ENCODE results near the gene SRMS. TPM values are rescaled to one million over a fixed set of nuclear protein-coding genes. Genes with fewer than 3 reads are reported as not detected.

SRMS gene
- total RNA-seq, 8 experiments from 2014 or later, result 0.11 to 0.27 TPM; not detected in 6

DNA sequence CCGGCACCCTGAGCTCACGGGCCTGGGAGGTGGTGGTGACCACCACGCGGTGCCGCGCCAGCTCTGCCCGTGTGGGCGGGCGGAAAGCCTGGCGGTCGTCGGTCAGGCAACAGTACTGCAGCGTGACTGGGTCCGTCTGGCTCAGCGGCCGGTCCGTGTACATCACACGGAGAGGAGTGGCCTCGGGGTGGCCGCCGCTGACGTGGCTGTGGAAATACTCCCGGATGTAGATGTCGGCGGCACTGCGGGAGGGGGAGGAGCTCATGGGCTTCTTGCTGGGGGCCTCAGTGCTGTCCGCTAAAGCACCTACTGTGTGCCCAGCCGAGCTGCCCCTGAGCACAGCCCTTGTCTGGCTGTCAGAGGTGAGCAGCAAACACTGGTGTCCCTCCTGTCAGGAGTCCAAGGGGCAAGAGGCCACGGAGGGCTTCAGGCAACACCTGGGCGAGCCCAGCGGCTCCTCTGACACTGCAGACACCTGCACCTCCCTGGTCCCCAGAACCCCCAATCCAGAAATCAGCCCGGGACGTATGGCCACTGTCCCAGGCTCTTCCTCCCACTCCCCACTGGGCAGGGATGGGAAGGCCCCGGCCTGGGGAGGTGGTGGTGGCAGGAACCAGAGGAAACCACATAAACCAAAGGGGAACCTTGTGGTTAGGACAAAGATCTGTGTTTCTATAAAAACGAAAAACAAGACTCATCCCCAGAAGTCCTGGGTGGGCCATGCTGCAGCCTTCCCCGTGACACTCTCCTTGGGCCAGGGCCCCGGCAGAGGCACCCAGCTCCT lies 20.0 kb upstream of the SRMS start:
- 33 to 100% (median 80%) methylated on average over 1 to 4 of the region's 37 CpGs; no CpG with 5 or more reads in 5 of the 10 experiments for WGBS, 10 experiments
- Histone ChIP-seq H3K4me1 (replicated peaks in 1 of 2) (no peaks in the 10 kb centered on the region), H3K4me3 (no peak overlapping the region), H3K27ac (no peak overlapping the region)
- peak in 2 of 8 experiments; percentile 1 to 10 for ATAC-seq (replicated peaks in 6 of 8)
- in situ Hi-C loops (cut with MboI; ENCODE audit: low pct_unique_long_range_greater_than_20kb in 2 of 9, low sequenced_read_pairs in 9 of 9, unreplicated experiment in 9 of 9), result no loop called here

DNA sequence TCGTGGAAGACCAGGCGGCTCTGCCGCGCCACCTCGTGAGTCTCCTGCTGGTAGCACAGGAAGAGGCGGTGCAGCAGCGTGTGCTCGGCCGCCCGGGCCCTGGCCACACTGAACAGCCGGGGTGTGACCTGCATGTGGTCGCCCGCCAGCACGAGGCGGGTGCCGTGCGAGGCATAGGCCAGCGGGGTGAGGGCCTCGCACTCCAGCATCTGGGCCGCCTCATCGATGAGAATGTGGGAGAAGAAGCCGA lies 19.5 kb upstream of the SRMS start:
- ATAC-seq (replicated peaks in 6 of 8), result peak in 1 of 8 experiments; percentile 8

DNA sequence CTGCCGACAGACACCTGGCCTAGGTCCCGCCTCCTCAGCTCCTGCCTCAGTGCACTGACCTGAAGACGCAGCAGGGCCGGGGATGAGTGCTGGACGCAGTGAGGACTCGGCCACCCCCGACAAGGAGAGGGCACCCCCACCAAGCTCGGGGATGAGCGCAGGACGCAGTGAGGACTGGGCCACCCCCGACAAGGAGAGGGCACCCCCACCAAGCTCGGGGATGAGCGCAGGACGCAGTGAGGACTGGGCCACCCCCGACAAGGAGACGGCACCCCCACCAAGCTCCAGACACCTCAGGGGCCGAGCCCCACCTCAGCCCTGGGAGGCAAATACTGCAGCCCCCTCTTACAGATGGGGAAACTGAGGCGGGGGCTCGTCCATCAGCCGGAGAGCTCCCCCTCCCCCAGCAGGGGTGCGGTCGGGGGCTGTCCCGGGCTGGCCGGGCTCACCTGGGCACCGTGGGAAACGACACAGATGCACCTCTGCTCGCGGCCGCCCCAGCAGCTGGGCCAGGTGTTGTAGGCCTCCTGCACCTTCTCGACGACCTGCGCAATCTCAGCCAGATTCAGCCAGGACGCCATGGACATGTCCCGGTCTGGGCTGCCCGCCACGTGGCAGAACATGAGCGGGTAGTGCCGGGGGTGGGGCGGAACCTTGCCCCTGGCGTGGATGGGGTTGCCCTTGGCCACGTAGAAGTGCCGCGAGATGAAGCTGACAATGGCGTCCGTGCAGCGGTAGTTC lies 19.0 kb upstream of the SRMS start:
- in situ Hi-C loops (cut with MboI; ENCODE audit: low pct_unique_long_range_greater_than_20kb in 2 of 9, low sequenced_read_pairs in 9 of 9, unreplicated experiment in 9 of 9), result no loop called here
- 81 to 100% (median 100%) methylated on average over 1 to 4 of the region's 46 CpGs; no CpG with 5 or more reads in 7 of the 10 experiments for WGBS, 10 experiments
- ATAC-seq (replicated peaks in 6 of 8), result peak in 5 of 8 experiments; percentile 8 to 38 (median 21)

More for the DNA sequence above, 19.5 kb upstream of the SRMS start:
- in situ Hi-C loops (cut with MboI; ENCODE audit: low pct_unique_long_range_greater_than_20kb in 2 of 9, low sequenced_read_pairs in 9 of 9, unreplicated experiment in 9 of 9), result no loop called here
- H3K4me3 ChIP-seq, result no peak overlapping the region
- no CpG with 5 or more reads among the region's 22 CpGs for WGBS, 10 experiments
- H3K4me1 ChIP-seq (replicated peaks in 1 of 2), result no peaks in the 10 kb centered on the region
- H3K27ac ChIP-seq, result no peak overlapping the region

DNA sequence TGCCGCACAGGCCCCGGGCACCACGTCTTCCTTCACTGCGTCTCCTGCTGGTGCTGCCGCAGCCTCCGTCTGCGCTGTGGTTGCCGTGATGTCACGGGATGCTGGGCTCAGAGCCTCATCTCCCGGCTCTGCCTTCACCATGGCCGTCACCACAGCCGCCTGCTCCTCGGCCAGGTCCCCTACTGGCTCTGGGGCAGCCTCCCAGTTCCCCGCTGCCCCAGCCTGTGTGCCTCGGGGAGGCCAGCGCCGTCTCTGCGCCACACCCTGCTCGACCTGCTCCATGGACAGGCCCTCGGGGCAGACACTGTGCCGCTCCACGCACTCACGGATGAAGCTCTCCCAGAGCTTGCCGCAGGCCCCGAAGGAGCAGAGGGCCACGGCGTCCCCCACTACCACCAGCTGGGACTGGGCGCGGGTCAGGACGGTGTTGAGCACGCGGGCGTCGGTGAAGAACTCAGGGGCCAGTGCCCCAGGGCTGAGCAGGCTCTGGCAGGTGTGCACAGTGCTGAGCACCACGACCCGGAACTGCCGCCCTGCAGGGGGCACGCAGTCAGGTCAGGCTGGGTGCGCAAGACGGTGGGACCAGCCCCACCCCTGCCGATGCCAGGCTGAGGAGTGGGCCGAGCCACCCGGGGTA lies 18.3 kb upstream of the SRMS start:
- no peaks in the 10 kb centered on the region for H3K4me1 ChIP-seq (replicated peaks in 1 of 2)
- ATAC-seq (replicated peaks in 6 of 8), result peak in 3 of 8 experiments; percentile 3 to 5 (median 3)
- no peak overlapping the region for H3K4me3 ChIP-seq
- in situ Hi-C loops (cut with MboI; ENCODE audit: low pct_unique_long_range_greater_than_20kb in 2 of 9, low sequenced_read_pairs in 9 of 9, unreplicated experiment in 9 of 9), result no loop called here
- H3K27ac ChIP-seq, result no peak overlapping the region
- 70 to 94% (median 91%) methylated on average over 2 to 12 of the region's 43 CpGs; no CpG with 5 or more reads in 5 of the 10 experiments for WGBS, 10 experiments

More for the DNA sequence above, 19.0 kb upstream of the SRMS start:
- no peak overlapping the region for H3K27ac ChIP-seq
- no peaks in the 10 kb centered on the region for H3K4me1 ChIP-seq (replicated peaks in 1 of 2)
- H3K4me3 ChIP-seq, result no peak overlapping the region

DNA sequence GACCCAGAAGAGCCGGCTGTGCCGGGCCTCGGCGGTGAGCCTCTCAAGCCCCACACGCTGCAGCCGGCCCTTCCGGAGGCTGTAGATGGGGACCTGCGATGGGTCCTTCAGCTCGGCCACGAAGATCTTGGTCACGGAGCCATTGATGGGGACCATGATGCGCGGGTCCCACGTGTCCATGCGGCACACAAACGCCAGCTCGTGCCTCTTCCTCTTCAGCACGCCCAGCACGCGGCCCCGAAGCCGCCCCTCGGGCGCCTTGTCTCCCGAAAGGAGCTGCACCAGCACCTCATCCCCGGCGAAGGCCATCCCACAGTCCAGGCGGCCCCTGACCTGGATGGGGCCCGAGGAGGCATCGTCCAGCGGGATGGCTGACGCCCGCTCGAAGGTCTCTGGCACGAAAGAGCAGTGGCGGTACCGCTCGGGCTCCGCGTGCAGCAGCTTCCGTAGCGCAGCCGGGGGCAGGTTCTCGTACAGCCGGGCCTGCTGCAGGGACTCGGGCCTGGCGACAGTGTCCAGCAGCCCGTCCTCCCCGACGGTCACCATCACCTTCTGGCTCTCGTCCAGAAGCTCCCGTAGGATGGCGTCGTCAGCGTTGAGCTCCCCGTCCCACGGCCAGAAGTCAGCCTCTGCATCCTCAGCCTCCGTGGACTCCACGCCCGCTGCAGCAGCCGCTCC lies 17.6 kb upstream of the SRMS start:
- Histone ChIP-seq H3K4me3 (no peak overlapping the region), H3K27ac (no peak overlapping the region), H3K4me1 (replicated peaks in 1 of 2) (no peaks in the 10 kb centered on the region)
- 80 to 95% (median 92%) methylated on average over 3 to 13 of the region's 61 CpGs; no CpG with 5 or more reads in 3 of the 10 experiments for WGBS, 10 experiments
- no peak for ATAC-seq (replicated peaks in 6 of 8)
- in situ Hi-C loops (cut with MboI; ENCODE audit: low pct_unique_long_range_greater_than_20kb in 2 of 9, low sequenced_read_pairs in 9 of 9, unreplicated experiment in 9 of 9), result no loop called here

DNA sequence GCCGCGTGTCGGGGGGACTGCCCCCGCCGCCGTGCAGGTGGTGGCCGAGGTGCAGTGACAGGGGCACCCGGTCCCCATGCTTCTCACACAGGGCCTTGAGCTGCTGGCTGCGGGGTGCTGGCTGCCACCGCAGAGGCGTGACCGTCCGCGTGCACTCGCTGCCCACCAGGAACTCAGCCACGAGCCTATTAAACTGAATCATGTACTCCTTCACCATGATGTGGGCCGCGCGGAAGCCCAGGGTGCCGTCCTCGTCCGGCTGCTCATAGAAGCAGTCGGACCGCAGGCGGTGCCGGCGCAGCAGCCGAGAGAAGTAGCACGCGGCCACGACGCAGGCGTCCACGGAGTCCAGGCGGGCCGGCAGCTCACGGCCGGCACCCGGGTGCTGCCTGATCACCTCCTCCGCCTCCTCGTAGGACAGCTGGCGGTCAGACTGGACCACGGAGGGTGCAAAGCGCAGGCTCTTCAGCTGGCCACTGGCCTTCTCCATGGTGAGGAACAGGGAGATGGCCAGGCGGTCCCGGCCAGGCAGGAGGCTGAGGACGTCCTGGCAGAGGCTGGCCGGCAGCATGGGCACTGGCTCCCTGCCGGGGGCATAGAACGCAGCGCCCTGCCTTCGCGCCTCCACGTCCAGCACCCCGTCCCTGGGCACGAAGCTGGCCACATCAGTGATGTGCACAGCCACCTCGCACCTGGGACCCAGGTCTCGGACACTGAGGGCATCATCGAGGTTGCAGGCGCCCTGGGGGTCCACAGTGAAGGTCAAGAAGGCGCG lies 16.7 kb upstream of the SRMS start:
- H3K4me1 ChIP-seq (replicated peaks in 1 of 2), result no peaks in the 10 kb centered on the region
- in situ Hi-C loops (cut with MboI; ENCODE audit: low pct_unique_long_range_greater_than_20kb in 2 of 9, low sequenced_read_pairs in 9 of 9, unreplicated experiment in 9 of 9), result no loop called here
- no peak overlapping the region for H3K27ac ChIP-seq
- H3K4me3 ChIP-seq, result no peak overlapping the region
- no peak for ATAC-seq (replicated peaks in 6 of 8)
- WGBS, 10 experiments, result 80 to 100% (median 91%) methylated on average over 4 to 7 of the region's 62 CpGs; no CpG with 5 or more reads in 6 of the 10 experiments

DNA sequence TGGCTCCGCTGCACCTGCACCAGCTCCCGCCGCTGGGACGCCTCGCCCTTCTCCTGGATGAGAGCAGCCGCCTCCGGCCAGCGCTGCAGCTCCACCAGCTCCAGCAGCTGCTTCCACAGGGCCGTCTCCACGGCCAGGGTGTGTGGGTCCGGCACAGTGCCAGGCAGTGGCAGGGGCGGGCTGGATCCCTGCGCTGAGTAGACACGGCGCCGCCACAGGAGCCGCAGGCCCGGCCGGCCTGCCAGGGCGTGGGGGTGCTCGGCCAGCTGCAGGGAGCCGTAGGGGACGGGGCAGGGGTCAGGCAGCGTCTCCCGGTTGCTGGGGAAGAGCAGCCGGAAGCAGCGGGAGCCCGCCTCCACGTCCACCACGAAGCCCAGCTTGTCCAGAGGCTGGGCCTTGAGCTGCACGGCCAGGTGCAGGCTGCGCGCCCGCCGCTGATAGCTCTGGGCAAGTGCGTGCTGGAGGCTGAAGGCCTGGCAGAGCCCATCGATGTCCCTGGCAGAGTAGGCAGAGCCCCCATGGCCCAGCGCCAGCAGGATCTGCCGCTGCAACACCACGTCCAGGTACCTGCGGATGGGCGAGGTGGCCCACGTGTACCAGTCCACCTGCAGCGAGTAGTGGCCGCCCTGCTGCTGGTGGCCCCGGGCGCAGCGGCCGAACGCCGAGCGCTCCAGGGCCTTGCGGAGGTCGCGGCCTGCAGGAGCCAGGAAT lies 15.8 kb upstream of the SRMS start:
- Histone ChIP-seq H3K4me1 (replicated peaks in 1 of 2) (no peaks in the 10 kb centered on the region), H3K4me3 (no peak overlapping the region), H3K27ac (no peak overlapping the region)
- WGBS, 10 experiments, result 90 to 94% (median 91%) methylated on average over 2 to 8 of the region's 55 CpGs; no CpG with 5 or more reads in 7 of the 10 experiments
- no peak for ATAC-seq (replicated peaks in 6 of 8)
- in situ Hi-C loops (cut with MboI; ENCODE audit: low pct_unique_long_range_greater_than_20kb in 2 of 9, low sequenced_read_pairs in 9 of 9, unreplicated experiment in 9 of 9), result no loop called here

DNA sequence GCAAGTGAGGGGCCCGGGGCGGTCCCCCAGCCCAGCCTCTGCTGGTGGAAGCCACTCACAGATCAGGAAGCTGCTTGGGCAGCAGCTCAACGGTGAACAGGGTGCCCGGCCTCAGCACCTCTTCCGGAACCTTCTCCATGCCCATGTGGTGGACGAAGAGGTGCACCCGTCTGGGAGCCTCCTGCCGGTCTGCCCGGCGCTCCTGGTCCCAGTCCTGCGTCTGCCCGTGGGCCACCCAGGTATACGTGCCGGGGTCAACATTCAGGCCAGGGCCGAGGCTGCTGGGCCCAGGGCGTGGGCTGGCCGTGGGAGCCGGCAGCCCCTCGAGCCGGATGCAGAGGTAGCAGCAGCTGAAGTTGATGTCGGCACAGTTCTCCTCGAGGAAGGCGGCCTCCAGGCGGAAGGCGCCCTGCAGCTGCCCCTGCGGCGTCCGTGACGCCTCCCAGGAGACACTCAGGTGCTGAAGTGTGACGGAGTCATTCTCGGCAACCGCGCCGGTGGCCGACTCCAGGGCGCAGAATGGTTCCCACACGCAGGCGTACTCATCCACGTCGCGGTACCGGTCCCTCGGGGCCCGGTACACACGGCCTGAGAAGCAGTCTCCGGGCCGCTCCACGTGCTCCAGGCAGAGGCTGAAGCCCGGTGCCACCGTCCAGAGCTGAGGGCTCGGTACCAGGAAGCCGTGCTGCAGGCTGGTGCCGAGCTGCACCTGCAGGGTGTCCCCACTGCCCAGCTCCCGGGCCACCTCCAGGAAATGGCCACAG lies 15.1 kb upstream of the SRMS start:
- 86 to 89% methylated on average over 12 to 13 of the region's 54 CpGs; no CpG with 5 or more reads in 8 of the 10 experiments for WGBS, 10 experiments
- no peak overlapping the region for H3K27ac ChIP-seq
- no peak for ATAC-seq (replicated peaks in 6 of 8)
- no peaks in the 10 kb centered on the region for H3K4me1 ChIP-seq (replicated peaks in 1 of 2)
- no peak overlapping the region for H3K4me3 ChIP-seq
- in situ Hi-C loops (cut with MboI; ENCODE audit: low pct_unique_long_range_greater_than_20kb in 2 of 9, low sequenced_read_pairs in 9 of 9, unreplicated experiment in 9 of 9), result no loop called here

DNA sequence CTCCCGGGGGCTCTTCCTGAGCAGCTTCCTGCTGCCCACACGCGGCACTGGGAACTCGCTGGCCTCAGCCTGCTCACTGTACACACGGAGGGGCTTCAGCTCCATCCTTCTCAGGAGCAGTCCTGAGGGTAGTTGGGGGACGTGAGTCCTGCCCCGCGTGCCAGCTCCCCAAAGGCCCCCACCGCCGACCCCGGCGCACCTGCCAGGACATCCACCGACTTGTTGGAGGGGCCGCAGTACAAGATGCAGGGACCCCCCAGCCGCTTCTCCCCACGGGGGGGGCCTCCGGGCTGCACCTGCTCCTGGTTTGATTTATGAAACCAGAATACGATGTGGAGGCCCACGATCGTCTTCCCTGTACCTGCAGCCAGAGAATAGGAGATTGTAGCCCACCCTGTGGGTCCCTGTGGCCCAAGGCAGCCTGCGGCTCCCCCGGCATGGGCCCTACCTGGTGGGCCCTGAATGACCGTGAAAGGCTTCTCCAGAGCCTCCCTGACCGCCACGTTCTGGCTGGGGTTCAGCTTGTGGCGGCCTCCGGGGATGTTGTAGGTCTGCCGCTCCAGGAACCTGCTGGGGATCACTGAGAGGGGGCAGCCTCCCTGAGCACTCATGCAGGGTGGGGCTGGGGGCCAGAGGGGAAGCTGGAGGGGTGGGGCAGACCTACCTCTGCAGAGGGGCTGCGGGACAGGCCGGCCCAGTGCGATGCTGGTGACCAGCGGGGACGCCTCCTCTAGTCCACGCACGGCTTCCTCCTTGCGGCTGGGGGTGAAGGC lies 14.3 kb upstream of the SRMS start:
- Histone ChIP-seq H3K27ac (no peak overlapping the region), H3K4me1 (replicated peaks in 1 of 2) (peaks cover 2 to 7% of the 10 kb centered on the region in 2 donors), H3K4me3 (no peak overlapping the region)
- no peak for ATAC-seq (replicated peaks in 6 of 8)
- in situ Hi-C loops (cut with MboI; ENCODE audit: low pct_unique_long_range_greater_than_20kb in 2 of 9, low sequenced_read_pairs in 9 of 9, unreplicated experiment in 9 of 9), result no loop called here
- WGBS, 10 experiments, result 82 to 100% methylated on average over 1 to 6 of the region's 36 CpGs; no CpG with 5 or more reads in 8 of the 10 experiments

DNA sequence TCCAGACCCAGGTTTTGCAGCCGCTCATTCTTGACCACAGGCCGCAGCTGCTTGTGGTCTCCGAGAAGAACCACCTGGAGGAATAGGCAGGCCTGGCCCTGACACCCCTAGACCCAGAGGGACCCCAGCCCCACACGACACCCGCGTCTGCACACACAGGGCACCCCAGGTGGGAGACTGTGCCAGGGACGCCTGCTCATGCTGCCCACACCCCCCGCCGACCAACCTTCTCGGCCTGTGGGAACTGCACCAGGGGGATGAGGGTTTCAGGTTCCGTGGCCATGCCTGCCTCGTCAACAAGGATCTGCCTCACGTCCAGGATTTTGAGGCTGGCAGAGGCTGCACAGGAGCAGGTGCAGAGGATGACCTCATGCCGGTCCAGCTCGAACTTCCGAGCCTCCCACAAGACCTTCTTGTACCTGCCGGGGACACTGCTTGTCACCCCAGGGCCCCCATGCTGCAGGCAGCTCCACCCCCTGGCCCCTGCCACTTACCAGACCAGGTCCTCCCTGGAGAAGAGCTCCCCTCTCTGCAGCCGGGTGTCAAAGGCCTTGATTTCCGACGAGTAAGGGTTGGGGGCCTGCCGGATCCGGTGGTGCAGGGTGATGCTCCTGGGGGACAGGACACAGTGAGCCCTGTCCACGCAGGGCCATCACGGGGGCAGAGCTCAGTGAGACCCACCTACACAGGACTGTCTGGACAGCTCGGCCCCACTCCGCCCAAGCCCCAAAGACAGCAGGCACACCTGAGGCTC lies 13.5 kb upstream of the SRMS start:
- WGBS, 10 experiments, result 87 to 90% methylated on average over 2 to 3 of the region's 26 CpGs; no CpG with 5 or more reads in 8 of the 10 experiments
- in situ Hi-C loops (cut with MboI; ENCODE audit: low pct_unique_long_range_greater_than_20kb in 2 of 9, low sequenced_read_pairs in 9 of 9, unreplicated experiment in 9 of 9), result no loop called here
- ATAC-seq (replicated peaks in 6 of 8), result no peak
- Histone ChIP-seq H3K27ac (no peak overlapping the region), H3K4me3 (no peak overlapping the region), H3K4me1 (replicated peaks in 1 of 2) (peaks cover 3 to 10% of the 10 kb centered on the region in 2 donors)

Data from motor neuron (in vitro differentiated cells).